Endothelial cell (in vitro differentiated cells): ENCODE data around the gene PALMD. TPM values are rescaled to one million over a fixed set of nuclear protein-coding genes. Genes with fewer than 3 reads are reported as not detected.

ENCODE experiments used
- DNase-seq: peaks from one replicate; pipeline ENCODE4 v3.0.0; 2021; ENCODE audit warnings: low spot score
- H3K27ac Mint-ChIP-seq: one replicate; pipeline ENCODE4 v1.8.0; 2021; ENCODE audit warnings: mixed read lengths, inconsistent platforms; ENCODE audit not compliant: unreplicated experiment
- H3K27me3 Mint-ChIP-seq: one replicate; pipeline ENCODE4 v1.8.0; 2021; ENCODE audit warnings: mild to moderate bottlenecking, moderate library complexity, mixed read lengths, inconsistent platforms; ENCODE audit not compliant: unreplicated experiment
- H3K36me3 Mint-ChIP-seq: one replicate; pipeline ENCODE4 v1.8.0; 2021; ENCODE audit warnings: mild to moderate bottlenecking, low read depth, mixed read lengths, inconsistent platforms; ENCODE audit not compliant: unreplicated experiment
- H3K4me1 Mint-ChIP-seq: one replicate; pipeline ENCODE4 v1.8.0; 2021; ENCODE audit warnings: mild to moderate bottlenecking, mixed read lengths, inconsistent platforms; ENCODE audit not compliant: unreplicated experiment
- H3K4me3 Mint-ChIP-seq: one replicate; pipeline ENCODE4 v1.8.0; 2021; ENCODE audit warnings: mild to moderate bottlenecking, mixed read lengths, inconsistent platforms; ENCODE audit not compliant: unreplicated experiment
- H3K9me3 Mint-ChIP-seq: one replicate; pipeline ENCODE4 v1.8.0; 2021; ENCODE audit warnings: mixed read lengths, inconsistent platforms; ENCODE audit not compliant: unreplicated experiment
- CTCF ChIP-seq: fragments of 200-600 bp; sonication (generic); IDR thresholded peaks from one replicate; pipeline ENCODE4 v1.5.0; 2021; ENCODE audit warnings: antibody characterized with exemption; ENCODE audit not compliant: unreplicated experiment
- total RNA-seq: library from RNA; stranded (reverse); fragmentation: NEBNext Ultra II Directional; extraction: Animal tissue kit (Norgen Biotek cat#: 25700); gene quantifications from one replicate; pipeline ENCODE4 v1.2.1, GENCODE V29; 2021; ENCODE audit not compliant: unreplicated experiment

PALMD gene
- total RNA-seq, 1 donor from 2014 or later, result 1.9 TPM

- DNase-seq, result no peak
- TF ChIP-seq CTCF, result no peak
- H3K4me3 Mint-ChIP-seq, result no peak overlapping the region
- no peak overlapping the region for H3K27ac Mint-ChIP-seq
- H3K36me3 Mint-ChIP-seq, result no peaks in the 10 kb centered on the region
- no peaks in the 10 kb centered on the region for H3K9me3 Mint-ChIP-seq
- no peaks in the 10 kb centered on the region for H3K27me3 Mint-ChIP-seq
- H3K4me1 Mint-ChIP-seq, result peaks cover 7% of the 10 kb centered on the region
Measured at GRCh38 chr1:99634971-99635624, 10.8 kb upstream of the PALMD start.

- Mint-ChIP-seq H3K36me3 (no peaks in the 10 kb centered on the region), H3K27me3 (no peaks in the 10 kb centered on the region), H3K4me3 (no peak overlapping the region), H3K27ac (no peak overlapping the region), H3K4me1 (peaks cover 7% of the 10 kb centered on the region), H3K9me3 (no peaks in the 10 kb centered on the region)
- no peak for DNase-seq
- no peak for TF ChIP-seq CTCF
Measured at GRCh38 chr1:99635664-99636063, 10.2 kb upstream of the PALMD start.

GRCh38 chr1:99636647-99637175 is 9.2 kb upstream of the PALMD start:
- H3K9me3 Mint-ChIP-seq, result no peaks in the 10 kb centered on the region
- TF ChIP-seq CTCF, result no peak
- H3K27me3 Mint-ChIP-seq, result no peaks in the 10 kb centered on the region
- peaks cover 7% of the 10 kb centered on the region for H3K4me1 Mint-ChIP-seq
- no peak overlapping the region for H3K4me3 Mint-ChIP-seq
- no peak for DNase-seq
- H3K27ac Mint-ChIP-seq, result no peak overlapping the region
- H3K36me3 Mint-ChIP-seq, result no peaks in the 10 kb centered on the region

- TF ChIP-seq CTCF, result no peak
- no peaks in the 10 kb centered on the region for H3K27me3 Mint-ChIP-seq
- H3K36me3 Mint-ChIP-seq, result no peaks in the 10 kb centered on the region
- no peak for DNase-seq
- no peak overlapping the region for H3K27ac Mint-ChIP-seq
- peaks cover 7% of the 10 kb centered on the region for H3K4me1 Mint-ChIP-seq
- H3K4me3 Mint-ChIP-seq, result no peak overlapping the region
- H3K9me3 Mint-ChIP-seq, result no peaks in the 10 kb centered on the region
Measured at GRCh38 chr1:99638853-99639252, 7.1 kb upstream of the PALMD start.

- no peak overlapping the region for H3K4me3 Mint-ChIP-seq
- H3K36me3 Mint-ChIP-seq, result no peaks in the 10 kb centered on the region
- no peaks in the 10 kb centered on the region for H3K9me3 Mint-ChIP-seq
- H3K4me1 Mint-ChIP-seq, result peaks cover 7% of the 10 kb centered on the region
- no peaks in the 10 kb centered on the region for H3K27me3 Mint-ChIP-seq
- H3K27ac Mint-ChIP-seq, result no peak overlapping the region
- no peak for TF ChIP-seq CTCF
- no peak for DNase-seq
Measured at GRCh38 chr1:99639408-99639807, 6.5 kb upstream of the PALMD start.
